LNCaP clone FGC (cell line): ENCODE results near the gene ANKFN1.

Experiments
- DNase-seq: peaks from one replicate; pipeline ENCODE4 v3.0.0-alpha.2; 2011; ENCODE audit warnings: low read depth
- H3K4me3 ChIP-seq: 2 replicates; pipeline ENCODE4 v1.5.1; 2011; ENCODE audit warnings: mild to moderate bottlenecking, low read depth, low read length, control low read depth
- TF ChIP-seq, protein P1 (sequence below): IDR thresholded peaks from 2 replicates; pipeline ENCODE4 v1.5.1; 2012; ENCODE audit warnings: mild to moderate bottlenecking; ENCODE audit not compliant: control insufficient read depth, insufficient read depth; ENCODE audit errors: extremely low read depth

Gene ANKFN1

DNA sequence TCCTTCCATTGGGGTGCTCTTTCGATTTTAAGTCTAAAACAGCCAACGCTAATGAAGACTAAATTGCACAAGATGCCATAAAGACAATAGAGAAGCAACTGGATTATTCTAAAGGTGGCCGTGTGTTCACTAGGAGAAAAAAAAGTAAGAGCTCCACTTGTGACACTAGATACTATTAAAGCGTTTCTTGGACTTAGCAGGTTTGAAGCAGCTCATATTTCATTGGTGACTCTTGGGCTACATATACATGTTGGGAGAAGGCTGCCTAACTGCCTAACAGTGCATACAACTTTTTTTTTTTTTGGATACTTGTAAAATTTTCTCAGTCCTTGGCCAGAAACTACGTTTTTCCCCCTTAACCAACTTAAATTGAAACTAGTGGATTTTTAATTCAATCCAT, 328.4 kb downstream of the ANKFN1 start:
- TF ChIP-seq, protein P1, sequence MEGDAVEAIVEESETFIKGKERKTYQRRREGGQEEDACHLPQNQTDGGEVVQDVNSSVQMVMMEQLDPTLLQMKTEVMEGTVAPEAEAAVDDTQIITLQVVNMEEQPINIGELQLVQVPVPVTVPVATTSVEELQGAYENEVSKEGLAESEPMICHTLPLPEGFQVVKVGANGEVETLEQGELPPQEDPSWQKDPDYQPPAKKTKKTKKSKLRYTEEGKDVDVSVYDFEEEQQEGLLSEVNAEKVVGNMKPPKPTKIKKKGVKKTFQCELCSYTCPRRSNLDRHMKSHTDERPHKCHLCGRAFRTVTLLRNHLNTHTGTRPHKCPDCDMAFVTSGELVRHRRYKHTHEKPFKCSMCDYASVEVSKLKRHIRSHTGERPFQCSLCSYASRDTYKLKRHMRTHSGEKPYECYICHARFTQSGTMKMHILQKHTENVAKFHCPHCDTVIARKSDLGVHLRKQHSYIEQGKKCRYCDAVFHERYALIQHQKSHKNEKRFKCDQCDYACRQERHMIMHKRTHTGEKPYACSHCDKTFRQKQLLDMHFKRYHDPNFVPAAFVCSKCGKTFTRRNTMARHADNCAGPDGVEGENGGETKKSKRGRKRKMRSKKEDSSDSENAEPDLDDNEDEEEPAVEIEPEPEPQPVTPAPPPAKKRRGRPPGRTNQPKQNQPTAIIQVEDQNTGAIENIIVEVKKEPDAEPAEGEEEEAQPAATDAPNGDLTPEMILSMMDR = no peak
- no peak overlapping the region for H3K4me3 ChIP-seq
- DNase-seq = no peak

DNA sequence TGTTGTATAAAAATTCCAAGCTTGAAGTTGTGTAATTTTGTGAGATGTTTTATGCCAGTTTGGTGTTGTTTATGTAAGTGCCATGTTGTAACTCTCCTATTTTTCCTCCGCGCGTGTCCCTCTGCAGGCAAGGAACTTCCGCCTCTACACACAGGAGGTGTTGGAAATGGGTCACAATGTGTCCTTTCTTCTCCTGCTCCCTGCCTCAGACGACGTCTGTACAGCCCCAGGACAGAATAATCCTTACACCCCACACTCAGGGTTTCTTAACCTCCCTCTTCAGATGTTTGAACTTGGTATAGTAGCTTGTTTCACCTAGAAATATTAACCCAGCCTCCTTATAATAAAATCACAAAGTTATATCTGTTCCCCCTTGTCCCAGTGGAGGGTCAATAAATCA, 329.0 kb downstream of the ANKFN1 start:
- H3K4me3 ChIP-seq = no peak overlapping the region
- no peak for DNase-seq
- TF ChIP-seq, protein P1 = no peak

DNA sequence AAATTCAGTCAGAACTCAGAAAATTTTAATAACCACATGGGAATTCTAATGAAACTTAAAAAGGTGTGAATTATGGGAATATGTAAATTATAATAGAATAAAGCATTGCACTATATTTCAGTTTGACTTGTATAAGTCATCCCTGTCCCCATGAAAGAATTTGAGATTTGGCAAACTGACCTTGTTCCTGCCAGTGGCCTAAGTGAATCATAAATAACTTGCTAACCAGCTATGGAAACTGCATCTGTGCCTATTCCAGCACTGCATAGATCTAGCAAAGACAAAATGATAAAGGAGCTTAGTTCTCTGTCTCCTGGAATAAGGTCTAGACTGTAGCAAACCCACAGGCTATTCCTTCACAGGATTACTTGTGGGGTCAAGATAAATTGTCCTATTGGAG, 333.5 kb downstream of the ANKFN1 start:
- DNase-seq = no peak
- TF ChIP-seq, protein P1 = no peak
- H3K4me3 ChIP-seq = no peak overlapping the region

DNA sequence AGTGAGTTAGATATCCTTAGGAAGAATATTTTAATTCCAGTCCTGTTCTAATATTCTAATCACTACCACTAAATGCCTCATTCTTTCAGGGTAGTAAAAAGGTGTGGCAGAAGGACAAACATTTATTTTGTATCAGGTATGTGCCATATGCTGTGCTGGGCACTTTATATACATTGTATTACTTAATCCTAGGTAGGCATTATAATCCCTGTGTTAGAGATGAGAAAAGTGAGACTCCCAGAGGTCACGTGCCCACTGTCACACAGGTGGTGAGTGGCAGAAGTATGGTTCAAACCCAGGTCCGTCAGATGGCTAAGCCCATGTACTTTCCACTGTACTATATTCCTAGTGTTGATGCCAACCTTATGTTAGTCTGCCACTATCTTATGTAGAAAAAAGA, 335.5 kb downstream of the ANKFN1 start:
- TF ChIP-seq, protein P1 = no peak
- H3K4me3 ChIP-seq = no peak overlapping the region
- no peak for DNase-seq

DNA sequence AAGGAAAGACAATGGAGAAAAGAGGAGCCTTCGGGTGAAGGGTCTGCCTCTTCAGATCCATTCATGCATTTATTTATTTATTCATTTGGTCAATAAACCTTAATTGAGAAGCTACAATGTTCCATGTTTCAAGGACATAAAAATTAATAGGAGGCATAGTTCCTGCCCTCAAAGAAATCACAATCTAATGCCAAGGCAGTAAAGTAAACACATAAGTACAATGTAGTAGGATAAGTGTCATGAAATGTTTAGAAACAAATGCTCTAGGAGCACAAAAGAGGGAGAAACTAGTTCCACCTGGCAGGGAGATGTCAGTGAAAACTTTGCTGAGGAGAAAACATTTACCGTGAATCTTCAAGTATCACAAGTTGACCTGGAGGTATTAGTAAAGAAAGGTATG, 336.7 kb downstream of the ANKFN1 start:
- no peak overlapping the region for H3K4me3 ChIP-seq
- DNase-seq = peak; percentile 76
- TF ChIP-seq, protein P1 = no peak

DNA sequence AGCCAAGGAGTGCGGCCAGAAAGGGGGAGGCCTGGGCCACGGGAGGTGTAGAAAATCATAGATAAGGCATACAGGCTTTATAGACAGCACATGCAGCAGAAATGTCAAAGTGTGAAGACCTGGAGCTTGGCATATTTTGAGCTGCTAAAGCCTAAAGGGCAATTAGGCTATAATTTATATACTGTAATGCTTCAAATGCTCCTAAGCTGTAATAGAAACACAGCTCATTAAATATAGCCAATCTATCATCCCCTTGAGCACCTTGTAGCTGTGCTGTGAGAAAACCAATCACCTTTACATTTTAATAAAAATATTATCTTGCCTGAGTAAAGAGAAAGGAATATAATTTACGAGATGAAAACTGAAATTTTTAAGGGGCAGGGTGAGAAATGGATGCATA, 342.3 kb downstream of the ANKFN1 start:
- no peak for DNase-seq
- H3K4me3 ChIP-seq = no peak overlapping the region
- TF ChIP-seq, protein P1 = no peak

DNA sequence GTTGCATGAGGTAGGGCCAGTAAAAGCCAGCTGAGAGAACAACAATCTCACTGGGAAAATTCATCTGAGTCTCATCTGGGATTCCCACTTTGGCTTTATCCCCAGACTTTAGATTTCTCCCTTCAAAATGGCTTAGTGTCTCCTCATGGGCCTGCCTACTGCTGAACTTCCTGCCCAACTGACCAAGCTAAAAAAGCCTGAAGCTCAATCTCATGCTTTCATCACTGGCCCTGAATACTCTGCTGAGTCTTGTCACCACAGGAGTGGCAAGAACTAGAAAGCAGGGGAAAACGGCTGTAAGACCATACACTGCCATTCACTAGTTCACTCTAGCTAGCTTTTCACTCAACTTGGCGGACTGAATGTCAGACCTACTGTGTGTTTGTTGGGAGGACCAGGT, 343.9 kb downstream of the ANKFN1 start:
- no peak for DNase-seq
- no peak overlapping the region for H3K4me3 ChIP-seq
- TF ChIP-seq, protein P1 = no peak
